Measurements from ENCODE around the gene FARS2.

FARS2 gene

GRCh38 chr6:5468586-5468985, 207.3 kb downstream of the FARS2 start:
- no peak for DNase-seq (ENCODE audit: low read depth)

- DNase-seq (ENCODE audit: low read depth): no peak
Observed at GRCh38 chr6:5469101-5469846, 208.0 kb downstream of the FARS2 start.

GRCh38 chr6:5471044-5471443, 209.7 kb downstream of the FARS2 start:
- DNase-seq (ENCODE audit: low read depth): peak; percentile 33

- DNase-seq (ENCODE audit: low read depth): no peak
Observed at GRCh38 chr6:5471637-5472398, 210.5 kb downstream of the FARS2 start.

GRCh38 chr6:5472571-5472970, 211.3 kb downstream of the FARS2 start:
- DNase-seq (ENCODE audit: low read depth): no peak

GRCh38 chr6:5475779-5476178, 214.5 kb downstream of the FARS2 start:
- DNase-seq (ENCODE audit: low read depth): no peak

GRCh38 chr6:5478380-5478779, 217.1 kb downstream of the FARS2 start:
- no peak for DNase-seq (ENCODE audit: low read depth)

GRCh38 chr6:5481033-5481432, 219.7 kb downstream of the FARS2 start:
- DNase-seq (ENCODE audit: low read depth): no peak

- no peak for DNase-seq (ENCODE audit: low read depth)
Observed at GRCh38 chr6:5481750-5482149, 220.4 kb downstream of the FARS2 start.

- DNase-seq (ENCODE audit: low read depth): no peak
Observed at GRCh38 chr6:5482619-5483018, 221.3 kb downstream of the FARS2 start.

GRCh38 chr6:5484692-5485091, 223.4 kb downstream of the FARS2 start:
- DNase-seq (ENCODE audit: low read depth): no peak

- DNase-seq (ENCODE audit: low read depth): no peak
Observed at GRCh38 chr6:5486214-5486613, 224.9 kb downstream of the FARS2 start.

- no peak for DNase-seq (ENCODE audit: low read depth)
Observed at GRCh38 chr6:5490501-5491069, 229.3 kb downstream of the FARS2 start.

GRCh38 chr6:5492356-5492755, 231.0 kb downstream of the FARS2 start:
- no peak for DNase-seq (ENCODE audit: low read depth)

- DNase-seq (ENCODE audit: low read depth): no peak
Observed at GRCh38 chr6:5493806-5494205, 232.5 kb downstream of the FARS2 start.

- no peak for DNase-seq (ENCODE audit: low read depth)
Observed at GRCh38 chr6:5497896-5498578, 236.7 kb downstream of the FARS2 start.

- DNase-seq (ENCODE audit: low read depth): no peak
Observed at GRCh38 chr6:5498579-5498899, 237.2 kb downstream of the FARS2 start.

- no peak for DNase-seq (ENCODE audit: low read depth)
Observed at GRCh38 chr6:5499644-5500306, 238.5 kb downstream of the FARS2 start.

- no peak for DNase-seq (ENCODE audit: low read depth)
Observed at GRCh38 chr6:5501837-5502236, 240.5 kb downstream of the FARS2 start.

GRCh38 chr6:5504078-5504477, 242.8 kb downstream of the FARS2 start:
- DNase-seq (ENCODE audit: low read depth): no peak

GRCh38 chr6:5506149-5506548, 244.8 kb downstream of the FARS2 start:
- no peak for DNase-seq (ENCODE audit: low read depth)

- DNase-seq (ENCODE audit: low read depth): no peak
Observed at GRCh38 chr6:5506597-5506996, 245.3 kb downstream of the FARS2 start.

Data from stimulated activated CD8-positive, alpha-beta memory T cell treated with anti-CD3 and anti-CD28 coated beads, Interleukin-7, amount 100 ng/mL, for 24 hours (primary cell).